HEK293T (cell line): ENCODE measurements around the gene ARRB1.

Experiments
- ARNT ChIP-seq: fragments of 450-650 bp; IDR thresholded peaks from 2 replicates; pipeline ENCODE4 v1.6.1; 2017; ENCODE audit warnings: mild to moderate bottlenecking
- BHLHE40 ChIP-seq: fragments of 450-650 bp; IDR thresholded peaks from 2 replicates; pipeline ENCODE4 v1.6.1; 2016; ENCODE audit warnings: mild to moderate bottlenecking, moderate library complexity, borderline replicate concordance
- ELF4 ChIP-seq: fragments of 450-650 bp; IDR thresholded peaks from 2 replicates; pipeline ENCODE4 v1.6.1; 2017; ENCODE audit warnings: antibody characterized with exemption
- FOXM1 ChIP-seq: fragments of 450-650 bp; IDR thresholded peaks from 2 replicates; pipeline ENCODE4 v1.6.1; 2017; ENCODE audit warnings: mild to moderate bottlenecking, borderline replicate concordance
- HDGF ChIP-seq: fragments of 450-650 bp; IDR thresholded peaks from 2 replicates; pipeline ENCODE4 v1.6.1; 2017; ENCODE audit warnings: antibody characterized with exemption, borderline replicate concordance
- LEF1 ChIP-seq: fragments of 450-650 bp; IDR thresholded peaks from 2 replicates; pipeline ENCODE4 v1.6.1; 2017; ENCODE audit warnings: mild to moderate bottlenecking, borderline replicate concordance
- NFRKB ChIP-seq: fragments of 450-650 bp; IDR thresholded peaks from 2 replicates; pipeline ENCODE4 v1.6.1; 2016; ENCODE audit warnings: mild to moderate bottlenecking, moderate library complexity
- SP1 ChIP-seq: fragments of 450-650 bp; IDR thresholded peaks from 2 replicates; pipeline ENCODE4 v1.6.1; 2017
- TARDBP ChIP-seq: fragments of 450-650 bp; IDR thresholded peaks from 2 replicates; pipeline ENCODE4 v1.6.1; 2016
- ZNF384 ChIP-seq: fragments of 450-650 bp; IDR thresholded peaks from 2 replicates; pipeline ENCODE4 v1.6.1; 2016

DNA sequence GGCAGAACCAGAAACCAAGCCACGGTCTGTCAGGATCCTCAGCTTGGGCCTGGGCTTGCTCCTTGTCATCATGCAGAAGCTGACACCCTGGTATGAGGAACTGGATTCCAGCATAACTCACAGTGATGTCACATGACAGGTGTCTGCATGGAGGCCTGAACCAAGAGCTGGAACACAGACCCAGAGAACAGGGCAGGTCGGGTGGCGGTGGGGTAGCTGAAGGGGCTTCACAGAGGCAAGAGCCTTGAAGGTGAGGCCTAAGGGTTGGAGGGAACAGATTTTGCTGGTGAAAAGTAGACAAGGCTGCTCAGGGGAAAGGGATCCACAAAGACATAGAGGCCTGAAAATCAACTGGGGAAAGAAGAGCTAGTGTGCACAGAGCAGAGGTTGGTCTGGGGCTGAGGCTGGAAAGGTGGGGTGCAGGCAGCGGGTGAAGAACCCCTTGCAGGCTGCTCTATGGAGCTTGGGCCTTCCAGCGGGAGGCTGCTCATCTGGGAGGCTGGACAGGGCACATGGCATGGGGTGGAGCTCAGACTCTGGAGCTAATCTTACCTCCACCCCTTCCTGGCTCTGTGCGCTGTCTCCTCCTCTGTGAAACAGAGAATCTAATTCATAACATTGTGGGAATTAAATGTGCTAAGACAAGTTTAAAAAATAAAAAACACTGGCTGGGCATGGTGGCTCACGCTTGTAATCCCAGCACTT, 29.4 kb upstream of the ARRB1 start:
- no peak for TF ChIP-seq ZNF384
- no peak for TF ChIP-seq BHLHE40
- no peak for TF ChIP-seq FOXM1
- TF ChIP-seq NFRKB, result no peak
- no peak for TF ChIP-seq ELF4
- TF ChIP-seq ARNT, result no peak
- TF ChIP-seq HDGF, result no peak
- TF ChIP-seq SP1, result no peak
- TF ChIP-seq LEF1, result no peak
- TF ChIP-seq TARDBP, result no peak
